Neutrophil (primary cell): ENCODE data around the gene TRDN.
"Not testable (repeated sequence)": the region's sequence is repeated elsewhere in the genome, so short reads cannot be mapped to it uniquely, and the experiment has no call there.

ENCODE experiments used
- H3K27ac ChIP-seq: fragments of 200-600 bp; sonication (generic); 2 replicates; pipeline ENCODE4 v1.5.1; 2016; ENCODE audit warnings: mild to moderate bottlenecking, moderate library complexity
- H3K27me3 ChIP-seq: fragments of 200-600 bp; sonication (generic); 2 replicates; pipeline ENCODE4 v1.6.0; 2016; ENCODE audit warnings: mild to moderate bottlenecking
- H3K36me3 ChIP-seq: fragments of 200-600 bp; sonication (generic); 2 replicates; pipeline ENCODE4 v1.5.1; 2017
- H3K4me1 ChIP-seq, 2 experiments: fragments of 200-600 bp in 1 of 2; sonication (generic) in 1 of 2; 1 replicate in 1 of 2; 2 replicates in 1 of 2; pipeline versions ENCODE4 v1.5.1 to v1.6.1; 2013 to 2016; ENCODE audit warnings: low read depth in 1 of 2, low read length in 1 of 2, mild to moderate bottlenecking in 1 of 2, moderate library complexity in 1 of 2; ENCODE audit not compliant: control insufficient read depth in 1 of 2, insufficient read depth in 1 of 2
- H3K4me3 ChIP-seq, 2 experiments: fragments of 200-600 bp in 1 of 2; sonication (generic) in 1 of 2; 1 replicate in 1 of 2; 2 replicates in 1 of 2; pipeline ENCODE4 v1.5.1; 2013 to 2016; ENCODE audit warnings: low read depth in 1 of 2, low read length in 1 of 2, mild to moderate bottlenecking in 1 of 2, moderate library complexity in 1 of 2
- H3K9me3 ChIP-seq: fragments of 200-600 bp; sonication (generic); 2 replicates; pipeline ENCODE4 v1.5.1; 2016
- CTCF ChIP-seq: fragments of 200-600 bp; sonication (generic); IDR thresholded peaks from 2 replicates; pipeline ENCODE4 v1.5.1; 2016; ENCODE audit warnings: antibody characterized with exemption

TRDN gene

GRCh38 chr6:123295181-123295580 is 341.6 kb downstream of the TRDN start:
- no peaks in the 10 kb centered on the region for H3K27me3 ChIP-seq
- H3K4me3 ChIP-seq: no peak overlapping the region
- H3K36me3 ChIP-seq: no peaks in the 10 kb centered on the region
- no peaks in the 10 kb centered on the region for H3K4me1 ChIP-seq
- TF ChIP-seq CTCF: no peak
- no peaks in the 10 kb centered on the region for H3K9me3 ChIP-seq
- H3K27ac ChIP-seq: no peak overlapping the region

GRCh38 chr6:123288649-123289048 is 348.1 kb downstream of the TRDN start:
- Histone ChIP-seq H3K36me3 (no peaks in the 10 kb centered on the region), H3K4me3 (no peak overlapping the region), H3K27me3 (no peaks in the 10 kb centered on the region), H3K9me3 (no peaks in the 10 kb centered on the region), H3K4me1 (no peaks in the 10 kb centered on the region), H3K27ac (no peak overlapping the region)
- TF ChIP-seq CTCF: no peak

- no peaks in the 10 kb centered on the region for H3K27me3 ChIP-seq
- no peak overlapping the region for H3K27ac ChIP-seq
- no peak for TF ChIP-seq CTCF
- H3K9me3 ChIP-seq: no peaks in the 10 kb centered on the region
- H3K36me3 ChIP-seq: no peaks in the 10 kb centered on the region
- no peak overlapping the region for H3K4me3 ChIP-seq
- no peaks in the 10 kb centered on the region for H3K4me1 ChIP-seq
These were observed 360.2 kb downstream of the TRDN start for GRCh38 chr6:123276546-123276980.

GRCh38 chr6:123263981-123264380 is 372.8 kb downstream of the TRDN start:
- Histone ChIP-seq H3K36me3 (no peaks in the 10 kb centered on the region), H3K27me3 (no peaks in the 10 kb centered on the region), H3K27ac (no peak overlapping the region), H3K4me3 (no peak overlapping the region), H3K4me1 (no peaks in the 10 kb centered on the region), H3K9me3 (no peaks in the 10 kb centered on the region)
- TF ChIP-seq CTCF: no peak

GRCh38 chr6:123240626-123241025 is 396.1 kb downstream of the TRDN start:
- no peaks in the 10 kb centered on the region for H3K4me1 ChIP-seq
- no peaks in the 10 kb centered on the region for H3K36me3 ChIP-seq
- no peaks in the 10 kb centered on the region for H3K9me3 ChIP-seq
- no peak for TF ChIP-seq CTCF
- H3K27me3 ChIP-seq: no peaks in the 10 kb centered on the region
- no peak overlapping the region for H3K27ac ChIP-seq
- no peak overlapping the region for H3K4me3 ChIP-seq

- Histone ChIP-seq H3K27ac (no peak overlapping the region), H3K27me3 (no peaks in the 10 kb centered on the region), H3K9me3 (no peaks in the 10 kb centered on the region), H3K4me1 (no peaks in the 10 kb centered on the region), H3K4me3 (no peak overlapping the region), H3K36me3 (no peaks in the 10 kb centered on the region)
- TF ChIP-seq CTCF: no peak
These were observed 403.4 kb downstream of the TRDN start for GRCh38 chr6:123233336-123233735.

GRCh38 chr6:123227789-123228188 is 409.0 kb downstream of the TRDN start:
- H3K9me3 ChIP-seq, H3K27ac ChIP-seq, H3K36me3 ChIP-seq, H3K4me3 ChIP-seq, H3K27me3 ChIP-seq, H3K4me1 ChIP-seq: not testable (repeated sequence)
